Osteoblast (primary cell): ENCODE results near the gene PRKN. TPM values are rescaled to one million over a fixed set of nuclear protein-coding genes. Genes with fewer than 3 reads are reported as not detected.

Source experiments
- DNase-seq: peaks from one replicate; pipeline ENCODE4 v3.0.0; 2011; ENCODE audit warnings: low spot score, mixed read lengths; ENCODE audit not compliant: insufficient read length; ENCODE audit errors: missing footprints
- H2AFZ ChIP-seq: 2 replicates; pipeline ENCODE4 v1.6.0; 2011; ENCODE audit warnings: mild to moderate bottlenecking, low read length
- H3K27ac ChIP-seq: 2 replicates; pipeline ENCODE4 v1.5.1; 2011; ENCODE audit warnings: mild to moderate bottlenecking, low read depth, low read length, moderate library complexity
- H3K27me3 ChIP-seq: 2 replicates; pipeline ENCODE4 v1.6.0; 2012; ENCODE audit warnings: mild to moderate bottlenecking, control low read depth, inconsistent platforms, low read length, moderate library complexity; ENCODE audit not compliant: insufficient read depth
- H3K36me3 ChIP-seq: 2 replicates; pipeline ENCODE4 v1.5.1; 2011; ENCODE audit warnings: mild to moderate bottlenecking, low read length, control low read depth, moderate library complexity; ENCODE audit not compliant: insufficient read depth
- H3K4me1 ChIP-seq: 2 replicates; pipeline ENCODE4 v1.5.1; 2011; ENCODE audit warnings: mild to moderate bottlenecking, low read length, control low read depth, moderate library complexity; ENCODE audit not compliant: insufficient read depth
- H3K4me2 ChIP-seq: 2 replicates; pipeline ENCODE4 v1.6.0; 2011; ENCODE audit warnings: mild to moderate bottlenecking, low read length; ENCODE audit not compliant: insufficient read depth
- H3K4me3 ChIP-seq: fragments of 200-600 bp; sonication (generic); 3 replicates; pipeline ENCODE4 v1.5.1; 2012; ENCODE audit warnings: mild to moderate bottlenecking, low read length, inconsistent platforms; ENCODE audit not compliant: insufficient read depth
- H3K79me2 ChIP-seq: 2 replicates; pipeline ENCODE4 v1.6.0; 2012; ENCODE audit warnings: mild to moderate bottlenecking, low read length, control low read depth, inconsistent platforms; ENCODE audit not compliant: insufficient read depth
- H3K9me3 ChIP-seq: 2 replicates; pipeline ENCODE4 v1.5.1; 2011; ENCODE audit warnings: low read depth, low read length, control low read depth
- H4K20me1 ChIP-seq: 2 replicates; pipeline ENCODE4 v1.6.0; 2012; ENCODE audit warnings: mild to moderate bottlenecking, low read length, control low read depth; ENCODE audit not compliant: insufficient read depth
- CTCF ChIP-seq: IDR thresholded peaks from 2 replicates; pipeline ENCODE4 v1.5.1; 2011; ENCODE audit warnings: mild to moderate bottlenecking, low read depth, low read length, moderate library complexity; ENCODE audit errors: extremely low read depth
- total RNA-seq: library from RNA; depleted of rRNA; stranded (reverse); fragments of >200 nt; gene quantifications from 2 replicates; pipeline ENCODE4 v1.2.3, GENCODE V29; 2012

The PRKN gene
- total RNA-seq, 1 donor = 2.9 TPM

- no peak overlapping the region for H3K27ac ChIP-seq
- no peaks in the 10 kb centered on the region for H3K27me3 ChIP-seq
- no peaks in the 10 kb centered on the region for H3K9me3 ChIP-seq
- DNase-seq = no peak
- no peak overlapping the region for H3K4me2 ChIP-seq
- no peaks in the 10 kb centered on the region for H4K20me1 ChIP-seq
- H3K4me1 ChIP-seq = no peaks in the 10 kb centered on the region
- no peaks in the 10 kb centered on the region for H3K79me2 ChIP-seq
- H3K4me3 ChIP-seq = no peak overlapping the region
- no peak for TF ChIP-seq CTCF
- H3K36me3 ChIP-seq = no peaks in the 10 kb centered on the region
- H2AFZ ChIP-seq = no peak overlapping the region
These were observed 602.7 kb downstream of the PRKN start for GRCh38 chr6:162124710-162125435.

- Histone ChIP-seq H2AFZ (no peak overlapping the region), H3K79me2 (no peaks in the 10 kb centered on the region), H3K4me2 (no peak overlapping the region), H3K27me3 (no peaks in the 10 kb centered on the region), H3K4me3 (no peak overlapping the region), H3K27ac (no peak overlapping the region), H3K4me1 (no peaks in the 10 kb centered on the region), H3K9me3 (no peaks in the 10 kb centered on the region), H3K36me3 (no peaks in the 10 kb centered on the region), H4K20me1 (no peaks in the 10 kb centered on the region)
- no peak for TF ChIP-seq CTCF
- DNase-seq = no peak
These were observed 603.8 kb downstream of the PRKN start for GRCh38 chr6:162123797-162124196.

- Histone ChIP-seq H3K4me1 (no peaks in the 10 kb centered on the region), H2AFZ (no peak overlapping the region), H3K9me3 (no peaks in the 10 kb centered on the region), H3K36me3 (no peaks in the 10 kb centered on the region), H3K4me3 (no peak overlapping the region), H3K27me3 (no peaks in the 10 kb centered on the region), H3K4me2 (no peak overlapping the region), H3K27ac (no peak overlapping the region), H4K20me1 (no peaks in the 10 kb centered on the region), H3K79me2 (no peaks in the 10 kb centered on the region)
- no peak for TF ChIP-seq CTCF
- no peak for DNase-seq
These were observed 608.2 kb downstream of the PRKN start for GRCh38 chr6:162119341-162119740.

- no peak for TF ChIP-seq CTCF
- H3K4me1 ChIP-seq = no peaks in the 10 kb centered on the region
- no peak overlapping the region for H3K27ac ChIP-seq
- no peaks in the 10 kb centered on the region for H3K36me3 ChIP-seq
- H3K27me3 ChIP-seq = no peaks in the 10 kb centered on the region
- no peak for DNase-seq
- H3K9me3 ChIP-seq = no peaks in the 10 kb centered on the region
- no peak overlapping the region for H2AFZ ChIP-seq
- no peak overlapping the region for H3K4me2 ChIP-seq
- no peaks in the 10 kb centered on the region for H3K79me2 ChIP-seq
- no peak overlapping the region for H3K4me3 ChIP-seq
- H4K20me1 ChIP-seq = no peaks in the 10 kb centered on the region
These were observed 608.9 kb downstream of the PRKN start for GRCh38 chr6:162118706-162119105.
